Fibroblast of peridontal ligament (primary cell): ENCODE measurements around the gene PPP1R14B.
"Not testable (repeated sequence)": the region's sequence is repeated elsewhere in the genome, so short reads cannot be mapped to it uniquely, and the experiment has no call there.

Experiments
- DNase-seq: peaks from one replicate; pipeline ENCODE4 v3.0.0-alpha.2; 2010; ENCODE audit errors: extremely low read depth

Gene PPP1R14B

GRCh38 chr11:64260147-64260708 is 13.5 kb upstream of the PPP1R14B start:
- DNase-seq = no peak

GRCh38 chr11:64259533-64260067 is 12.9 kb upstream of the PPP1R14B start:
- no peak for DNase-seq

GRCh38 chr11:64258946-64259532 is 12.3 kb upstream of the PPP1R14B start:
- DNase-seq = no peak

- DNase-seq = no peak
Observed at GRCh38 chr11:64258356-64258755, 11.6 kb upstream of the PPP1R14B start.

GRCh38 chr11:64256300-64256699 is 9.6 kb upstream of the PPP1R14B start:
- DNase-seq = no peak

GRCh38 chr11:64255135-64256128 is 8.7 kb upstream of the PPP1R14B start:
- no peak for DNase-seq

GRCh38 chr11:64254326-64254725 is 7.6 kb upstream of the PPP1R14B start:
- no peak for DNase-seq

DNA sequence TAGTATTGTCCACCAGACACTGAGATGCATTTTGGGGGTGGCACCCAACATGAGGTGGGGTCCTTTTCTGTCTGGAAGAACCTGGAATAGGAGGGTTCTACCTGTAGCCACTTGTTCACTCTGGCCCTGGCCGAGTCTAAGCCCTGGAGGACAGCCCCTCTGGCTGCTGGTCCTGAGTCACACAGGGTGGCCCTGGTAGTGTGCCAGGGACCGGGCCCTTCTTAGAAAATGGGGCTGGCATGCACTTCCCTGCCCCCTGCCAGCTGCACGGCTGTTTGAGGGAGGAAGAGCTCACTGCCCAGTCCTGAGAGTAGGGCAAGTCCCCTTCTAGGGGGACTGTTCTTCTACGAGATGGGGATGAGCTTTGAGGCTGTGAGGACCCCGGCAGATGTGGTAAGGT is 6.7 kb upstream of the PPP1R14B start:
- DNase-seq = no peak

- DNase-seq = no peak
Observed at GRCh38 chr11:64253043-64253442, 6.3 kb upstream of the PPP1R14B start.

DNA sequence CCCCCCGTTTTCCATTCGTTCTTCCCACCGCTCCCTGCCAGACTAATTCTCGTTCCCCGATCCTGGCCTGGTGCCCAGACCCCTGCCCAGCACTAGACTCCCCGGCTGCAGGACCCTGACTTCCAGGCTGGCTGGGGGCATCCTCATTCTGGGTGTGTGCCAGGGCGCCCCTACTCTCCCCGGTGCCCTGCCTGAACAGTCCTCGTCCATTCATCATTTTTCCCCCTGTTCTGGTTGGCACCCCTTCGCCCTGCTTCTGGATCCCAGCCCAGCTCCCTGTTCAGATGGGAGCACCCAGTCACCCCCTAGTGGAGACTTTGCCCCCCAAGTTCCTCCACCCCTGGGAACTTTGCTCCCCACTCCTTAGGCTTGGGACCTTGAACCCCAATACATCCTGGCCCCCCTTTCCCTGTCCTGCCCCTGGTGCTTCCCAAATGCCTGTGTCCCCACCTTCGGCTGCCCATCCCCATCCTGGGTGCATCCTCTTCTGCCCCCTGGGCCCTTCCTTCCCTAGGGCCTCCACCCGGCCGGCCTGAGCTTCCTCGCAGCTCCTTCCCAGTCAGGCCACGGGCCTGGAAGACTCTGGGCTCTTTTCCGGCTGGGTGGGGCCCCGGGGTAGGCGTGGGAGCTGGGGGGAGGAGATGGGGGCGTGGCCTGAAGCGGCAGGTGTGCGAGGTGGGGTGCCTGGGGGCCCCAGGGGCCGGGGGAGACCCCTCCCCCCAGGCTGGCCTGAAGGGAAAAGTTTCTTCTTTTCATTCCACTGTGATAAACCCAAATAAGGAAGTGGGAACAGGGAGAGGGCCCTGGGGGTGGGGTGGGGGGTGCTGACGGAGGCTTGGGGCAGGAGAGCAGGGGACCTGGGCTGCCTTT is 5.5 kb upstream of the PPP1R14B start:
- no peak for DNase-seq

DNA sequence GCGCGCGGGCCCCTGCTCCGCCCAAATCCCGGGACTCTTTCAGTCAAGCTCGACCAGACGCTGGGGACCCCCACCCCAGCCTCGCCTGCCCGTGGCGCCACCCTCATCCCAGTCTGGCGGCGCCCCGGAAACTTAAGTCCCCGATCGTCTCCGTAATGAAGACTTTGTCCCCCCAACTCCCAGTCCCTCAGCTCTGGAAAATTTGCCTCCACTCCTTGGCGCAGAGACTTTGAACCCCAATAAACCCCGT is 4.9 kb upstream of the PPP1R14B start:
- no peak for DNase-seq

DNA sequence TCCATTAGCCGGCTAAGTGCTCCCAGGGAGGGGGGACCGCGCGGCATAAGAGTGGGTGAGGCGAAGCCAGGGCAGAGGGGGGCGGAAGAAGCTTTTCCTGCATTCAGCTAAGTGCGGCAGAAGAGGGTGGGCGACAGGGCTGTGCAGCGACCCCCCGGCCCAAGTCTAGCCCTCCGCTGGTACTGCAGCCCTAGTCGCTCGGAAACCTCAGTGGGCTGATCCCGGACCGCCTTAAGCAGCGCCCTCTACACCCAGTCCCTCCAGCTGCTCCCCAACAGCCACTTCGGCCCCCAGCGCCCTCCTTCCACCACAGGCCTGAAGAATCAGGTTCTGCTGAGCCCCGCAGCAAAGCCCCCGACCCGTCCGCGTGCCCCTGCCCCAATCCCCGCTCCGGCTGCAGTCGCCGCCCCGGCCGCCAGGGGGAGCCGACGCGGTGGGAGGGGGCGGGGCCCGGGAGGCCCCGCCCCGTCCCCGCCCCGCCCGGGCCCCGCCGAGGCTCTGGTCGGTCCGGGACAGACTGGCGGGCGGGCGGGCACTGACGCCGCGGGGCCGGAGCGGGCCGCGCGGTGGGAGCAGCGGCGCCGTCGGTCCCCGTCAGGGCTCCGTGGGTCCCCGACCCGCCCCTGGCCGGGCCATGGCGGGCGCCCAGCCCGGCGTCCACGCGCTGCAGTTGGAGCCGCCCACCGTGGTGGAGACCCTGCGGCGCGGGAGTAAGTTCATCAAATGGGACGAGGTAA is 4.4 kb upstream of the PPP1R14B start, which contains the start of gene PLCB3:
PLCB3 (plus strand) TSS at position 515 of the 737 bp plus-strand sequence; CDS start at position 635, 120 bp downstream.
- no peak for DNase-seq

DNA sequence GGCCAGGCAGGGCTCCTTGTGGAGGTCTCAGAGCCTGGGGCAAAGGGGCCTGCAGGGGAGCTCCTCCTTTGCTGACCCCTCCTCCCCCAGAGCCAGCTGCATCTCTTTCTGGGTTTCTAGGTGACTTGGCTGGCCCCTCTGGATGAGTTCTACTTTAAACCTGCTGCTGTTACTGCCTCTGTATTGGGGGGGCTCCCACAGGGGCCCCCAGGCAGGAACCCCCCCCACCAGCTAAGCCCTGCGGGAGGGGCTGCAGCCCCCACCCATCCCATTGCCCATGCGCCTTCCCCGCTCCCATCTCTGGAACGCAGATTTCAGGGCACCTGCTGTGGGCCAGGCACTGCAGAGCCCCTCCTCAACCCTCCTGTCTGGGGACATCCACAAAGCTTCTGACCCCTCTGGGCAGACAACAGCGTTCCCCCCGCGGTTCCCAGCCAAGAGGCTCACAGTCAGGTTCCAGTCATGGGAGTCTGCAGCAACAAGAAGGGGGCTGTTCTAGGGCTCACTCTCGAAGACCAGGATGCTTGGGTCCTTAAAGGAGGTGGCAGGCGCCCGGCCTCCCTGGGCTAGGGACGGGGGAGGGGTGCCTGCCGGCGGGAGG is 3.8 kb upstream of the PPP1R14B start:
- DNase-seq = no peak

GRCh38 chr11:64249563-64250414 is 3.0 kb upstream of the PPP1R14B start:
- DNase-seq = no peak

DNA sequence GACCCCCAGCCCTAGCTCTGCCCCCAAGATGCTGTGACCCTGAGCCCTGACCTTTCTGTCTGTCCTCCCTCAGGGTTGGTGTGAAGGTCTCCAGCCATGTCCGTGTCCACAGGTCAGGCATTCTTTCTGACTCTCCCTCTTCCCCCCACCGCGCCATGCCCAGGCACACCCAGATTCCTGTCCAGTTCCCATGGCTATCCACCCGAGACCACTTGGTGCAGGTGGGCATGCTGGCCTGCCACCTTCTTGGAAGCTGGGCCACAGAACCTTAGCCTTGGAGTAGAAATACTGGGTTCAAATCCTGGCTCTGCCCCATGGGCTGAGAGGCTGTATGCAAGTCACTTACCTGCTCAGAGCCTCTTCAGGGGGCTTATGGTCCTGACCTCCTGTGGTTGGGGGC is 2.3 kb upstream of the PPP1R14B start:
- no peak for DNase-seq

DNA sequence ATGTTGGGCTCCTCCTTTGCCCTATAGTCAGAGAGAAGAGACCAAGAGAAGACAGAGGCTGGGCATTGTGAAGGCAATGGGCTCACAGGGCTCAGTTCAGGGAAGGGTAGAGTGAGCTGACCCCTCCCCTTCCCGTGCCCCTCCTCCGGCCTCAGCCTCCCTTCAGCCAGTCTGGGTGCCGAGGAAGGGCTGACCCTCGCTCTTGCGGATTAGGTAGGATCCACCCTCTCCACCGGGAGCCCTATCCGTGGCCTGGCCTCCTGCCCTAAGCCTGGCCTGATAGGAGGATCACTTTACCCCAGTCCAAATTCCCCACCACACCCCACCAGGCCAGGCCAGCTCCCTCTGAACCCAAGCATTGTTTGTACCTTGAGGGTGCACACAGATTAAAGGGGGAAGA is 1.8 kb upstream of the PPP1R14B start:
- no peak for DNase-seq

- DNase-seq = no peak
Observed at GRCh38 chr11:64247729-64248531, 1.2 kb upstream of the PPP1R14B start.

DNA sequence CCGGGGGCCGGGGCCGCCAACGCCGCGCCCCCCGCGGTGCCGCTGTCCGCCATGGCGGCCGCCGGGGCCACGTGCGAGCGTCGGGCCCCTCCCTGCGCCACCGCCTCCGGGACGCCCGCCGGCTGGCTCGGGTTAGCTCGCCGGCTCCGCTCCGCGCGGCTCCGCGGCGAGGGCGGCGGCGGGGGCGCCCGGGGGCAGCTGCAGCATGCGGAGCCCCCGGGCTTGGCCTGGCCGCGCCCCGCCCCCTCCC is 197 bp downstream of the PPP1R14B start:
- DNase-seq = not testable (repeated sequence)
